Head of caudate nucleus (tissue), 42 donors: ENCODE data around the gene ABL2.
A peak's percentile ranks its signal among the peaks of the same experiment; 100 is the strongest.
"Not testable (repeated sequence)": the region's sequence is repeated elsewhere in the genome, so short reads cannot be mapped to it uniquely, and the experiment has no call there.

Experiments used
- DNase-seq, 42 donors: peaks; one replicate each; pipeline versions ENCODE4 v3.0.0 to v3.0.0-alpha.2; 2020 to 2021; ENCODE audit warnings: mixed read lengths in 7 of 42
- intact Hi-C: fragments of 100-400 bp; cut with DNase I; formaldehyde crosslinking; loops from one replicate; pipeline ENCODE4 v1.15.0; 2022

Gene ABL2

GRCh38 chr1:179226738-179227137 lies 2.7 kb downstream of the ABL2 start:
- intact Hi-C loops: no loop called here
- DNase-seq: peak in 1 of 42 donors; percentile 5

- DNase-seq, intact Hi-C loops: not testable (repeated sequence)
Measured at GRCh38 chr1:179224466-179224865, 5.0 kb downstream of the ABL2 start.

- intact Hi-C loops, DNase-seq: not testable (repeated sequence)
Measured at GRCh38 chr1:179221121-179221520, 8.4 kb downstream of the ABL2 start.

GRCh38 chr1:179217943-179218507 lies 11.5 kb downstream of the ABL2 start:
- intact Hi-C loops: no loop called here

GRCh38 chr1:179213317-179213716 lies 16.2 kb downstream of the ABL2 start:
- DNase-seq, intact Hi-C loops: not testable (repeated sequence)

More at GRCh38 chr1:179217943-179218507, 11.5 kb downstream of the ABL2 start:
- no peak for DNase-seq

- no peak for DNase-seq
- intact Hi-C loops: no loop called here
Measured at GRCh38 chr1:179208681-179209477, 20.6 kb downstream of the ABL2 start.

- intact Hi-C loops: no loop called here
- DNase-seq: peak in 1 of 42 donors; percentile 15
Measured at GRCh38 chr1:179206812-179207211, 22.7 kb downstream of the ABL2 start.

GRCh38 chr1:179205284-179205683 lies 24.2 kb downstream of the ABL2 start:
- no peak for DNase-seq
- intact Hi-C loops: no loop called here

- DNase-seq: no peak
Measured at GRCh38 chr1:179202161-179202560, 27.3 kb downstream of the ABL2 start.

GRCh38 chr1:179200586-179200985 lies 28.9 kb downstream of the ABL2 start:
- intact Hi-C loops: no loop called here
- no peak for DNase-seq

More at GRCh38 chr1:179202161-179202560, 27.3 kb downstream of the ABL2 start:
- intact Hi-C loops: no loop called here

GRCh38 chr1:179197690-179198297 lies 31.7 kb downstream of the ABL2 start:
- intact Hi-C loops: no loop called here

GRCh38 chr1:179195857-179196256 lies 33.6 kb downstream of the ABL2 start:
- intact Hi-C loops, DNase-seq: not testable (repeated sequence)

More at GRCh38 chr1:179197690-179198297, 31.7 kb downstream of the ABL2 start:
- no peak for DNase-seq

GRCh38 chr1:179195376-179195775 lies 34.1 kb downstream of the ABL2 start:
- intact Hi-C loops: no loop called here
- no peak for DNase-seq

GRCh38 chr1:179194068-179194537 lies 35.4 kb downstream of the ABL2 start:
- intact Hi-C loops: no loop called here
- no peak for DNase-seq

GRCh38 chr1:179190861-179191260 lies 38.6 kb downstream of the ABL2 start:
- intact Hi-C loops: no loop called here

GRCh38 chr1:179187735-179188471 lies 41.6 kb downstream of the ABL2 start:
- intact Hi-C loops: no loop called here
- no peak for DNase-seq

More at GRCh38 chr1:179190861-179191260, 38.6 kb downstream of the ABL2 start:
- DNase-seq: no peak

GRCh38 chr1:179187043-179187442 lies 42.4 kb downstream of the ABL2 start:
- DNase-seq: no peak
- intact Hi-C loops: no loop called here

GRCh38 chr1:179184403-179184802 lies 45.1 kb downstream of the ABL2 start:
- DNase-seq: no peak
- intact Hi-C loops: no loop called here

GRCh38 chr1:179183857-179184256 lies 45.6 kb downstream of the ABL2 start:
- no peak for DNase-seq
- intact Hi-C loops: no loop called here
